Measurements from ENCODE around the gene B4GALT3. TPM values are rescaled to one million over a fixed set of nuclear protein-coding genes. Genes with fewer than 3 reads are reported as not detected.

The B4GALT3 gene
- total and polyA plus RNA-seq, 12 donors: 21.9 to 38.8 (median 29.8) TPM

GRCh38 chr1:161161652-161162051, 15.7 kb downstream of the B4GALT3 start:
- Histone ChIP-seq H3K9me3 (replicated peaks in 1 of 3) (no peaks in the 10 kb centered on the region), H3K4me3 (no peak overlapping the region), H3K36me3 (replicated peaks in 1 of 2) (peaks cover 0 to 47% of the 10 kb centered on the region in 2 donors), H3K4me1 (replicated peaks in 1 of 2) (peaks cover 12 to 27% of the 10 kb centered on the region in 2 donors), H3K27me3 (no peaks in the 10 kb centered on the region), H3K27ac (peak overlapping the region in 1 of 5 donors; percentile 12)
- TF ChIP-seq POLR2A (IDR thresholded peaks at IDR 0.05): no peak
- TF ChIP-seq, protein P1, sequence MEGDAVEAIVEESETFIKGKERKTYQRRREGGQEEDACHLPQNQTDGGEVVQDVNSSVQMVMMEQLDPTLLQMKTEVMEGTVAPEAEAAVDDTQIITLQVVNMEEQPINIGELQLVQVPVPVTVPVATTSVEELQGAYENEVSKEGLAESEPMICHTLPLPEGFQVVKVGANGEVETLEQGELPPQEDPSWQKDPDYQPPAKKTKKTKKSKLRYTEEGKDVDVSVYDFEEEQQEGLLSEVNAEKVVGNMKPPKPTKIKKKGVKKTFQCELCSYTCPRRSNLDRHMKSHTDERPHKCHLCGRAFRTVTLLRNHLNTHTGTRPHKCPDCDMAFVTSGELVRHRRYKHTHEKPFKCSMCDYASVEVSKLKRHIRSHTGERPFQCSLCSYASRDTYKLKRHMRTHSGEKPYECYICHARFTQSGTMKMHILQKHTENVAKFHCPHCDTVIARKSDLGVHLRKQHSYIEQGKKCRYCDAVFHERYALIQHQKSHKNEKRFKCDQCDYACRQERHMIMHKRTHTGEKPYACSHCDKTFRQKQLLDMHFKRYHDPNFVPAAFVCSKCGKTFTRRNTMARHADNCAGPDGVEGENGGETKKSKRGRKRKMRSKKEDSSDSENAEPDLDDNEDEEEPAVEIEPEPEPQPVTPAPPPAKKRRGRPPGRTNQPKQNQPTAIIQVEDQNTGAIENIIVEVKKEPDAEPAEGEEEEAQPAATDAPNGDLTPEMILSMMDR (IDR thresholded peaks at IDR 0.05): no peak
- 83 to 92% (median 89%) methylated on average over 5 of the region's 5 CpGs for WGBS, 4 donors
- DNase-seq: no peak
- intact Hi-C loops (cut with DNase I): no loop called here

DNA sequence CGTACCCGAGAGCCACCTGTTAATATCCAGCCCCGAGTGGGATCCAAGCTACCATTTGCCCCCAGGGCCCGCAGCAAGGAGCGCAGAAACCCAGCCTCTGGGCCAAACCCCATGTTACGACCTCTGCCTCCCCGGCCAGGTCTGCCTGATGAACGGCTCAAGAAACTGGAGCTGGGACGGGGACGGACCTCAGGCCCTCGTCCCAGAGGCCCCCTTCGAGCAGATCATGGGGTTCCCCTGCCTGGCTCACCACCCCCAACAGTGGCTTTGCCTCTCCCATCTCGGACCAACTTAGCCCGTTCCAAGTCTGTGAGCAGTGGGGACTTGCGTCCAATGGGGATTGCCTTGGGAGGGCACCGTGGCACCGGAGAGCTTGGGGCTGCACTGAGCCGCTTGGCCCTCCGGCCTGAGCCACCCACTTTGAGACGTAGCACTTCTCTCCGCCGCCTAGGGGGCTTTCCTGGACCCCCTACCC, 16.6 kb downstream of the B4GALT3 start:
- 87 to 96% (median 92%) methylated on average over 10 to 22 of the region's 22 CpGs for WGBS, 4 donors
- H3K9me3 ChIP-seq (replicated peaks in 1 of 3): no peaks in the 10 kb centered on the region
- no peak for DNase-seq
- no peak for TF ChIP-seq POLR2A (IDR thresholded peaks at IDR 0.05)
- TF ChIP-seq, protein P1 (IDR thresholded peaks at IDR 0.05): no peak
- H3K27ac ChIP-seq: no peak overlapping the region
- H3K4me1 ChIP-seq (replicated peaks in 1 of 2): peaks cover 12 to 27% of the 10 kb centered on the region in 2 donors
- H3K4me3 ChIP-seq: no peak overlapping the region
- peaks cover 0 to 48% of the 10 kb centered on the region in 2 donors for H3K36me3 ChIP-seq (replicated peaks in 1 of 2)
- H3K27me3 ChIP-seq: no peaks in the 10 kb centered on the region
- intact Hi-C loops (cut with DNase I): no loop called here

GRCh38 chr1:161159913-161160243, 17.4 kb downstream of the B4GALT3 start:
- Histone ChIP-seq H3K27me3 (no peaks in the 10 kb centered on the region), H3K4me1 (replicated peaks in 1 of 2) (peaks cover 5 to 25% of the 10 kb centered on the region in 2 donors), H3K27ac (peak overlapping the region in 4 of 5 donors; percentile 55 to 88 (median 80)), H3K4me3 (peak overlapping the region in 3 of 4 donors; percentile 71 to 94 (median 93)), H3K36me3 (replicated peaks in 1 of 2) (peaks cover 0 to 48% of the 10 kb centered on the region in 2 donors), H3K9me3 (replicated peaks in 1 of 3) (no peaks in the 10 kb centered on the region)
- 3 to 9% (median 5%) methylated on average over 10 to 11 of the region's 11 CpGs for WGBS, 4 donors
- no peak for DNase-seq
- no peak for TF ChIP-seq POLR2A (IDR thresholded peaks at IDR 0.05)
- intact Hi-C loops (cut with DNase I): no loop called here

DNA sequence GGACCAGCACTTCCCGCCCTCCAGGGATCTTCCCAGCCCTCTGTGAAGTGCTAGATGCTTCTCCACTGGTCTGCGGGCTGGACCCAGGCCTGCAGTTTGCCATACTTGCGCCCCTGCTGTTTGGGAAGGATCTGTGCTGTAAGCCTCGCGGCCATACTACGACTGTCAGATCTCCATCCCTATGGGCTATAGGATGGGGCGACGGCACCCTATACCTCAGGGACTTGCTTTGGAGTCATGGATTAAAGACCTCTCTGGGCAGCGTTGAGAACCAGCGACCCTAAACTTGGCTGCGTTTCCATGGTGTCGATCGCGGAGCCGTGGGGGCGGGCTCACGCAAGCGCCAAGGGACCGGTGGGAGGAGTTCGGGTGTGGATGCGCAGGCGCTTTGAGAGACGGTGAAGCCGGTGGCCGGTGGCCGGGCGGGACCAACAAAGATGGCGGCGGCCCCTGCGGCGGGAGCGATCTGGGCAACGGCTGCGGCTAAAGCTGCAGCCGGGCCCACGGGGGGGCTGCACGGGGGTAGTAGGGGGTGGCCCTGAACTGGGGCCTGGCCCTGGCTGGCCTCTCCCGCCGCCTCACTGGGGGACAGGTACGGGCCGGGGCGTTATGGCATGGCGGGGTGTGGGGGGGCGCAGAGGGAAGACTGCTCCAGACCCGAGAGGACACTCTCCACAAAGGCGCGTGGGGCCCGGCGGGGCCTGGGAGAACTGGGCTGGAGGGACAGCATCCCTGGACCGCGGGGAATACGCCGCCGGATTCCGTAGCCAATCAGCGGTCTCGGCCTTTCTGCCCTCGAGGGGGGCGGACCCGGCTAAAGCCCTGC, 18.0 kb downstream of the B4GALT3 start, which contains the start of gene USP21:
TSS of gene USP21 (plus strand) at position 414 of the 826 bp plus-strand sequence. CDS start 1,141 bp downstream, outside the sequence.
- intact Hi-C loops (cut with DNase I): no loop called here
- Histone ChIP-seq H3K4me1 (replicated peaks in 1 of 2) (peaks cover 5 to 31% of the 10 kb centered on the region in 2 donors), H3K9me3 (replicated peaks in 1 of 3) (no peaks in the 10 kb centered on the region), H3K4me3 (peak within 1 kb of the TSS in 3 of 4 donors; percentile 71 to 94 (median 93)), H3K27ac (peak within 1 kb of the TSS in 4 of 5 donors; percentile 55 to 88 (median 80)), H3K36me3 (replicated peaks in 1 of 2) (peaks cover 0 to 48% of the 10 kb centered on the region in 2 donors), H3K27me3 (no peaks in the 10 kb centered on the region)
- WGBS, 4 donors: 0 to 2% (median 2%) methylated on average over 11 to 60 of the region's 60 CpGs
- DNase-seq: peak; percentile 90 to 96 (median 93)
- TF ChIP-seq, protein P1 (IDR thresholded peaks at IDR 0.05): peak in 4 of 6 experiments; percentile 24 to 45 (median 28)
- TF ChIP-seq POLR2A (IDR thresholded peaks at IDR 0.05): peak in 1 of 2 donors; percentile 42
